ENCODE results near the gene TFCP2L1. TPM values are rescaled to one million over a fixed set of nuclear protein-coding genes. Genes with fewer than 3 reads are reported as not detected.

Gene TFCP2L1
- total and polyA plus RNA-seq, 12 donors: 0.02 to 0.60 (median 0.14) TPM; not detected in 1

- H3K4me1 ChIP-seq: no peaks in the 10 kb centered on the region
- intact Hi-C loops (cut with DNase I): no loop called here
- WGBS, 2 donors: 78 to 87% methylated on average over 2 of the region's 2 CpGs
- no peak overlapping the region for H3K4me3 ChIP-seq
- DNase-seq (no peak), ATAC-seq (no peak)
- H3K27ac ChIP-seq: no peak overlapping the region
- H3K9me3 ChIP-seq: no peaks in the 10 kb centered on the region
- no peaks in the 10 kb centered on the region for H3K36me3 ChIP-seq
- peaks cover 0 to 51% (median 3%) of the 10 kb centered on the region in 7 donors for H3K27me3 ChIP-seq
- no peak for TF ChIP-seq CTCF (IDR thresholded peaks at IDR 0.05)
These were observed 49.5 kb downstream of the TFCP2L1 start for GRCh38 chr2:121235542-121235941.

- H3K36me3 ChIP-seq: no peaks in the 10 kb centered on the region
- no peak overlapping the region for H3K27ac ChIP-seq
- TF ChIP-seq CTCF (IDR thresholded peaks at IDR 0.05): no peak
- WGBS, 2 donors: 71 to 72% methylated on average over 9 of the region's 9 CpGs
- H3K9me3 ChIP-seq: no peaks in the 10 kb centered on the region
- peaks cover 0 to 51% (median 3%) of the 10 kb centered on the region in 7 donors for H3K27me3 ChIP-seq
- H3K4me3 ChIP-seq: no peak overlapping the region
- no peak for ATAC-seq
- intact Hi-C loops (cut with DNase I): no loop called here
- H3K4me1 ChIP-seq: no peaks in the 10 kb centered on the region
- no peak for DNase-seq
These were observed 50.2 kb downstream of the TFCP2L1 start for GRCh38 chr2:121234791-121235190.

- ATAC-seq (no peak), DNase-seq (no peak)
- no peaks in the 10 kb centered on the region for H3K4me1 ChIP-seq
- no peak overlapping the region for H3K27ac ChIP-seq
- WGBS, 2 donors: 81 to 87% methylated on average over 7 of the region's 7 CpGs
- no peaks in the 10 kb centered on the region for H3K36me3 ChIP-seq
- no peak for TF ChIP-seq CTCF (IDR thresholded peaks at IDR 0.05)
- no peak overlapping the region for H3K4me3 ChIP-seq
- intact Hi-C loops (cut with DNase I): no loop called here
- H3K27me3 ChIP-seq: peaks cover 0 to 51% (median 3%) of the 10 kb centered on the region in 7 donors
- no peaks in the 10 kb centered on the region for H3K9me3 ChIP-seq
These were observed 50.9 kb downstream of the TFCP2L1 start for GRCh38 chr2:121234144-121234543.

DNA sequence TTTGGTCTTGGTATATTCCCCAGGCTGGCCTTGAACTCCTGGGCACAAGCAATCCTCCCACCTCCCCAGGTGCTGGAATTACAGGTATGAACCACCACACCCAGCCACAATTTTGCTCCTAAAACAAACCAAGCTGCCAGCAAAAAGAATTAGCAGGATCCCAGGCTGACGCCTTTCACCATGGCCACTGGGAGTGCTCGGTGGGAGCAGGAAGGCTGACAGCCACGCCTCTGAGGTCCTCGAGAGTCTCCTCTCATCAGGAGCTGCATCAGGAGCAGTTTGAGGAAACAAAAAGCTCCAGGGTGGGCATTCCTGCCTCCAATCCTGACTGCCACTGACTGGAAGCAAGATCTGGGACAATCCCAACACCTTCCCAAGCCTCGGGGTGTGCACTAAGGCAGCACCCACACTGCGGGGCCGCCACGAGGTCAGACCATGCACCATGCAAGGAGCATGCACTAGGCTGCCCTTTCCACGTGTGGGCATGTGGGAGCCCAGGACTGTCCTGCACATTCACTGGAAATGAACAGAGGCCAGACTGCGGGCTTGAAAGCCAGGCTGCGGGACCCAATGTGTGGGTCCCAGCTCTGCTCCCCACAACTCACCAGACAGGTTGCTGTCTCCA, 51.4 kb downstream of the TFCP2L1 start:
- 72% methylated on average over 11 of the region's 11 CpGs for WGBS, 2 donors
- Histone ChIP-seq H3K4me3 (no peak overlapping the region), H3K4me1 (no peaks in the 10 kb centered on the region), H3K27ac (no peak overlapping the region), H3K36me3 (no peaks in the 10 kb centered on the region), H3K9me3 (no peaks in the 10 kb centered on the region), H3K27me3 (peaks cover 0 to 46% (median 3%) of the 10 kb centered on the region in 7 donors)
- ATAC-seq: no peak
- no peak for DNase-seq
- intact Hi-C loops (cut with DNase I): no loop called here
- TF ChIP-seq CTCF (IDR thresholded peaks at IDR 0.05): no peak
